HCT116 (cell line): ENCODE measurements around the gene LTC4S. TPM values are rescaled to one million over a fixed set of nuclear protein-coding genes. Genes with fewer than 3 reads are reported as not detected.

Experiments
- ATAC-seq: fragments of 200-7000 bp; cut with Tn5 transposase; 2 replicates; pipeline ENCODE4 v1.9.1; 2020; ENCODE audit warnings: mild to moderate bottlenecking, moderate library complexity
- BruUV-seq: library from RNA; stranded (reverse); fragments of 400-500 nt; replicated peaks from 2 replicates; lab custom pipeline; 2021; lab: Mats Ljungman, UMichigan
- CTCF ChIA-PET: fragments of 300-600 bp; sonication (Branson Sonifier 250); formaldehyde crosslinking; loops from one replicate; lab custom pipeline; 2021; ENCODE audit warnings: antibody characterized with exemption; lab: Charles Lee
- POLR2A ChIA-PET: fragments of 300-600, 350-600 bp; sonication (Branson Sonifier 250); formaldehyde crosslinking; loops from one replicate; lab custom pipeline; 2021; ENCODE audit warnings: antibody characterized with exemption; lab: Charles Lee
- RAD21 ChIA-PET, 2 experiments: fragments of 300-600 bp; sonication (Branson Sonifier 250); formaldehyde crosslinking; loops; one replicate each; lab custom pipeline; 2023; ENCODE audit warnings: low total read pairs in 2 of 2; ENCODE audit not compliant: uncharacterized antibody in 2 of 2, unreplicated experiment in 2 of 2, low non-redundant PET in 1 of 2; lab: Charles Lee
- DNase-seq: peaks from one replicate; pipeline ENCODE4 v3.0.0-alpha.2; 2010; ENCODE audit warnings: low read depth, low spot score
- H2AFZ ChIP-seq: fragments of 200-600 bp; shearing (Covaris generic), sonication (generic); 2 replicates; pipeline ENCODE4 v1.6.1; 2017; ENCODE audit warnings: low read depth, mixed run types, mixed read lengths, antibody characterized with exemption, low read length; ENCODE audit not compliant: poor library complexity, severe bottlenecking
- H3K27ac ChIP-seq: 2 replicates; pipeline ENCODE4 v1.5.1; 2012; ENCODE audit warnings: low read depth, low read length
- H3K27me3 ChIP-seq: fragments of 200-600 bp; sonication (generic); 2 replicates; pipeline ENCODE4 v1.6.1; 2016; ENCODE audit warnings: mixed run types, low read length, mixed read lengths; ENCODE audit not compliant: insufficient read depth
- H3K36me3 ChIP-seq, 2 experiments: fragments of 200-500 bp in 1 of 2; fragments of 200-600 bp in 1 of 2; sonication (Bioruptor generic) in 1 of 2; sonication (generic) in 1 of 2; 2 replicates each; pipeline versions ENCODE4 v1.5.1 to v1.6.1; 2014 to 2016; ENCODE audit warnings: low read length in 2 of 2, inconsistent platforms in 1 of 2, mixed read lengths in 1 of 2, mixed run types in 1 of 2; ENCODE audit not compliant: insufficient read depth in 2 of 2, control insufficient read depth in 1 of 2
- H3K4me1 ChIP-seq, 2 experiments: fragments of 200-600 bp in 1 of 2; sonication (generic) in 1 of 2; 2 replicates each; pipeline versions ENCODE4 v1.5.1 to v1.6.1; 2012 to 2017; ENCODE audit warnings: low read length in 2 of 2, inconsistent platforms in 1 of 2, mild to moderate bottlenecking in 1 of 2, mixed read lengths in 1 of 2, mixed run types in 1 of 2, moderate library complexity in 1 of 2; ENCODE audit not compliant: insufficient read depth in 2 of 2, control insufficient read depth in 1 of 2
- H3K4me2 ChIP-seq: fragments of 200-600 bp; sonication (generic); 2 replicates; pipeline ENCODE4 v1.6.1; 2017; ENCODE audit warnings: mixed run types, low read length, mixed read lengths
- H3K4me3 ChIP-seq, 2 experiments: fragments of 200-600 bp in 1 of 2; sonication (generic) in 1 of 2; replicated peaks in 1 of 2; 2 replicates each; pipeline ENCODE4 v1.5.1; 2011 to 2016; ENCODE audit warnings: low read length in 2 of 2, control low read depth in 1 of 2, low read depth in 1 of 2, mild to moderate bottlenecking in 1 of 2, mixed read lengths in 1 of 2, mixed run types in 1 of 2
- H3K79me2 ChIP-seq: fragments of 200-600 bp; sonication (generic); 2 replicates; pipeline ENCODE4 v1.6.1; 2017; ENCODE audit warnings: mild to moderate bottlenecking, mixed run types, low read length, moderate library complexity, mixed read lengths; ENCODE audit not compliant: insufficient read depth
- H3K9ac ChIP-seq: fragments of 200-600 bp; sonication (generic); 2 replicates; pipeline ENCODE4 v1.6.1; 2016; ENCODE audit warnings: low read length, mixed read lengths
- H3K9me2 ChIP-seq: fragments of 200-600 bp; sonication (generic), shearing (Covaris generic); 2 replicates; pipeline ENCODE4 v1.6.1; 2017; ENCODE audit warnings: mixed run types, mild to moderate bottlenecking, moderate library complexity; ENCODE audit not compliant: insufficient read depth
- H3K9me3 ChIP-seq, 2 experiments: fragments of 200-500 bp in 1 of 2; fragments of 200-600 bp in 1 of 2; sonication (Bioruptor generic) in 1 of 2; sonication (generic) in 1 of 2; 2 replicates each; pipeline ENCODE4 v1.6.1; 2014 to 2017; ENCODE audit warnings: low read length in 2 of 2, mixed read lengths in 2 of 2, inconsistent platforms in 1 of 2, low read depth in 1 of 2, mild to moderate bottlenecking in 1 of 2, mixed run types in 1 of 2, moderate library complexity in 1 of 2; ENCODE audit not compliant: control insufficient read depth in 1 of 2, insufficient read depth in 1 of 2
- H4K20me1 ChIP-seq: fragments of 200-600 bp; sonication (generic), shearing (Covaris generic); 2 replicates; pipeline ENCODE4 v1.6.1; 2017; ENCODE audit warnings: mixed run types, mild to moderate bottlenecking, moderate library complexity; ENCODE audit not compliant: insufficient read depth
- CEBPB ChIP-seq: IDR thresholded peaks from 2 replicates; pipeline ENCODE4 v1.6.1; 2012; ENCODE audit warnings: low read depth
- CTCF ChIP-seq, 3 experiments: fragments of 200-600 bp in 1 of 3; sonication (generic) in 1 of 3; IDR thresholded peaks in 2 of 3; conservative IDR thresholded peaks in 1 of 3; 2 replicates each; pipeline ENCODE4 v1.5.1; 2012 to 2017; ENCODE audit warnings: low read depth in 2 of 3, low read length in 2 of 3, antibody characterized with exemption in 1 of 3, borderline replicate concordance in 1 of 3, control low read depth in 1 of 3, mild to moderate bottlenecking in 1 of 3, mixed read lengths in 1 of 3, mixed run types in 1 of 3, moderate library complexity in 1 of 3; ENCODE audit not compliant: insufficient read depth in 1 of 3
- ELF1 ChIP-seq: IDR thresholded peaks from 2 replicates; pipeline ENCODE4 v1.6.1; 2012; ENCODE audit warnings: low read depth, borderline replicate concordance
- EZH2 ChIP-seq: fragments of 200-600 bp; sonication (generic); IDR thresholded peaks from 2 replicates; pipeline ENCODE4 v1.6.1; 2017; ENCODE audit warnings: antibody characterized with exemption, mixed run types
- EZH2phosphoT487 ChIP-seq: fragments of 200-600 bp; IDR thresholded peaks from 2 replicates; pipeline ENCODE4 v1.6.1; 2018; ENCODE audit warnings: antibody characterized with exemption, borderline replicate concordance
- FOSL1 ChIP-seq: IDR thresholded peaks from 2 replicates; pipeline ENCODE4 v1.6.1; 2012; ENCODE audit warnings: low read depth
- MAX ChIP-seq: IDR thresholded peaks from 2 replicates; pipeline ENCODE4 v1.6.1; 2012
- POLR2AphosphoS5 ChIP-seq: IDR thresholded peaks from 2 replicates; pipeline ENCODE4 v1.6.1; 2011; ENCODE audit warnings: mild to moderate bottlenecking, low read depth, low read length, moderate library complexity
- RAD21 ChIP-seq: IDR thresholded peaks from 2 replicates; pipeline ENCODE4 v1.6.1; 2012; ENCODE audit warnings: low read depth, mild to moderate bottlenecking
- SIN3A ChIP-seq: IDR thresholded peaks from 2 replicates; pipeline ENCODE4 v1.6.1; 2012; ENCODE audit warnings: low read depth
- SP1 ChIP-seq: IDR thresholded peaks from 2 replicates; pipeline ENCODE4 v1.6.1; 2012; ENCODE audit warnings: low read depth
- SRF ChIP-seq: IDR thresholded peaks from 2 replicates; pipeline ENCODE4 v1.6.1; 2012; ENCODE audit warnings: low read depth
- TCF7L2 ChIP-seq: IDR thresholded peaks from 2 replicates; pipeline ENCODE4 v1.7.0; 2011; ENCODE audit warnings: borderline replicate concordance, inconsistent platforms; ENCODE audit not compliant: insufficient read depth, insufficient read length; ENCODE audit errors: extremely low read depth
- intact Hi-C: fragments of 100-400 bp; cut with micrococcal nuclease; formaldehyde crosslinking; loops from 2 replicates; pipeline ENCODE4 v1.10.0; 2022
- total RNA-seq: library from RNA; stranded (reverse); gene quantifications from one replicate; pipeline ENCODE4 v1.2.1, GENCODE V29; 2021; ENCODE audit not compliant: unreplicated experiment

Gene LTC4S
- total RNA-seq, 1 experiment from 2014 or later, result 5.0 TPM

- Histone ChIP-seq H3K27me3 (no peaks in the 10 kb centered on the region), H3K4me3 (no peak overlapping the region), H2AFZ (no peak overlapping the region), H3K79me2 (no peaks in the 10 kb centered on the region), H3K36me3 (peaks cover 20 to 26% of the 10 kb centered on the region in 2 experiments; a peak in 3 of 4 replicates), H3K27ac (peak overlapping the region; percentile 43; the same call in 1 of the 2 replicates), H3K4me1 (no peaks in the 10 kb centered on the region), H3K9me2 (no peaks in the 10 kb centered on the region), H4K20me1 (peaks cover 4% of the 10 kb centered on the region; the same call in 1 of the 2 replicates), H3K4me2 (no peak overlapping the region), H3K9ac (no peak overlapping the region), H3K9me3 (no peaks in the 10 kb centered on the region)
- ChIA-PET CTCF (no interaction called here), RAD21 (no interaction called here), POLR2A (interaction anchor here (1.0 kb wide), 1 partner anchor 9 kb away, joined by 3 read pairs; no protein-coding TSS in a partner anchor)
- BruUV-seq, result no TSS peak
- no peak for DNase-seq
- intact Hi-C loops, result no loop called here
- ATAC-seq, result peak; percentile 33
- TF ChIP-seq SRF (no peak), SIN3A (no peak), SP1 (no peak), EZH2phosphoT487 (no peak), EZH2 (no peak), MAX (no peak), RAD21 (no peak), POLR2AphosphoS5 (peak; percentile 52; the same call in 1 of the 2 replicates), TCF7L2 (peak; percentile 17), FOSL1 (no peak), CTCF (IDR thresholded peaks at IDR 0.05 in 2 of 3, conservative IDR thresholded peaks at IDR 0.05 in 1 of 3; ENCODE audit: borderline replicate concordance in 1 of 3, insufficient read depth in 1 of 3, low read depth in 2 of 3, low read length in 2 of 3) (no peak), ELF1 (no peak), CEBPB (no peak)
Measured at GRCh38 chr5:179839328-179840256, 45.8 kb downstream of the LTC4S start.
